Stimulated activated CD4-positive, alpha-beta T cell treated with anti-CD3 and anti-CD28 coated beads, Interleukin-4, amount 100 ng/mL, for 24 hours (primary cell): ENCODE data around the gene BOD1L1.

Experiments used
- DNase-seq: peaks from one replicate; pipeline ENCODE4 v3.0.0-alpha.2; 2020

Gene BOD1L1

GRCh38 chr4:13538427-13538973 lies 89.0 kb downstream of the BOD1L1 start:
- no peak for DNase-seq

- DNase-seq = no peak
Observed at GRCh38 chr4:13537832-13538177, 89.7 kb downstream of the BOD1L1 start.

GRCh38 chr4:13537011-13537831 lies 90.3 kb downstream of the BOD1L1 start:
- DNase-seq = no peak

- DNase-seq = no peak
Observed at GRCh38 chr4:13536607-13537006, 90.9 kb downstream of the BOD1L1 start.

- DNase-seq = no peak
Observed at GRCh38 chr4:13535708-13536361, 91.7 kb downstream of the BOD1L1 start.

- no peak for DNase-seq
Observed at GRCh38 chr4:13535118-13535517, 92.4 kb downstream of the BOD1L1 start.

- DNase-seq = no peak
Observed at GRCh38 chr4:13534344-13535063, 93.0 kb downstream of the BOD1L1 start.

GRCh38 chr4:13533670-13534343 lies 93.7 kb downstream of the BOD1L1 start:
- no peak for DNase-seq

GRCh38 chr4:13531625-13531998 lies 95.9 kb downstream of the BOD1L1 start:
- DNase-seq = no peak

- no peak for DNase-seq
Observed at GRCh38 chr4:13530823-13531624, 96.5 kb downstream of the BOD1L1 start.

GRCh38 chr4:13529128-13529919 lies 98.2 kb downstream of the BOD1L1 start:
- DNase-seq = no peak

GRCh38 chr4:13528821-13529127 lies 98.8 kb downstream of the BOD1L1 start:
- DNase-seq = no peak

GRCh38 chr4:13527981-13528820 lies 99.3 kb downstream of the BOD1L1 start:
- DNase-seq = no peak

- DNase-seq = no peak
Observed at GRCh38 chr4:13527192-13527980, 100.1 kb downstream of the BOD1L1 start.

- no peak for DNase-seq
Observed at GRCh38 chr4:13526658-13527057, 100.9 kb downstream of the BOD1L1 start.

- DNase-seq = no peak
Observed at GRCh38 chr4:13525606-13526281, 101.8 kb downstream of the BOD1L1 start.

- DNase-seq = no peak
Observed at GRCh38 chr4:13524504-13525243, 102.9 kb downstream of the BOD1L1 start.
